Measurements from ENCODE around the gene DDX56.

DDX56 gene

DNA sequence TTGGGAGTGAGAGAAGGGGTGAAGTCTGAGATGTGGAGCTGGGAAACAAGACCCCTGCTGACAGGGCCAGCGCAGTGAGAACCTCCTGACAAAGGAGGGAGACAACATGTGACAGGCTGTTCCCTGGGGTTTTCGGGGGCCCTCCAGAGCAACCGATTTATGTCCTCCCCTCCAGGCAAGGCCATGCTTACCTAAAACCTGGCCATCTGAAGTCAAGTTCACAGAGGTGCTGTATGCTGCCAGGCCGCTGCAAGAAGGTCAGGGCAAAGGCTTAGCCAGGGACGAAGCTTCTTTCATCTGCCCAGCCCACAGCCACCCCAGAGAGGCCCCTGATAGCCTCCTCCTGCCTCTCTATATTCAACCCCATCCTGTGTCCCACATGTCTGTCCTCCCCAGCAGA is 53.1 kb downstream of the DDX56 start:
- TF ChIP-seq ZFP30 (CRISPR knock-in tag; IDR thresholded peaks at IDR 0.05): no peak
- no peak for TF ChIP-seq BACH2 (CRISPR knock-in tag; IDR thresholded peaks at IDR 0.05; ENCODE audit: borderline replicate concordance)
- TF ChIP-seq SNAI2 (CRISPR knock-in tag; IDR thresholded peaks at IDR 0.05): no peak
- TF ChIP-seq PPARA (CRISPR knock-in tag; IDR thresholded peaks at IDR 0.05; ENCODE audit: borderline replicate concordance): no peak
- no peak for TF ChIP-seq ZNF8 (CRISPR knock-in tag; IDR thresholded peaks at IDR 0.05)
- TF ChIP-seq, protein P1, sequence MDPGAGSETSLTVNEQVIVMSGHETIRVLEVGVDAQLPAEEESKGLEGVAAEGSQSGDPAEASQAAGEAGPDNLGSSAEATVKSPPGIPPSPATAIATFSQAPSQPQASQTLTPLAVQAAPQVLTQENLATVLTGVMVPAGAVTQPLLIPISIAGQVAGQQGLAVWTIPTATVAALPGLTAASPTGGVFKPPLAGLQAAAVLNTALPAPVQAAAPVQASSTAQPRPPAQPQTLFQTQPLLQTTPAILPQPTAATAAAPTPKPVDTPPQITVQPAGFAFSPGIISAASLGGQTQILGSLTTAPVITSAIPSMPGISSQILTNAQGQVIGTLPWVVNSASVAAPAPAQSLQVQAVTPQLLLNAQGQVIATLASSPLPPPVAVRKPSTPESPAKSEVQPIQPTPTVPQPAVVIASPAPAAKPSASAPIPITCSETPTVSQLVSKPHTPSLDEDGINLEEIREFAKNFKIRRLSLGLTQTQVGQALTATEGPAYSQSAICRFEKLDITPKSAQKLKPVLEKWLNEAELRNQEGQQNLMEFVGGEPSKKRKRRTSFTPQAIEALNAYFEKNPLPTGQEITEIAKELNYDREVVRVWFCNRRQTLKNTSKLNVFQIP (CRISPR knock-in tag; IDR thresholded peaks at IDR 0.05; ENCODE audit: borderline replicate concordance, low read depth): no peak
- no peak for TF ChIP-seq ARNTL (CRISPR knock-in tag; IDR thresholded peaks at IDR 0.05; ENCODE audit: borderline replicate concordance, low read depth)
- TF ChIP-seq ESRRG (CRISPR knock-in tag; IDR thresholded peaks at IDR 0.05): no peak
- no peak for TF ChIP-seq ZNF70 (CRISPR knock-in tag; IDR thresholded peaks at IDR 0.05)
- no peak for TF ChIP-seq GLIS3 (CRISPR knock-in tag; IDR thresholded peaks at IDR 0.05)
- no peak for TF ChIP-seq ZC3H10 (CRISPR knock-in tag; IDR thresholded peaks at IDR 0.05)
- TF ChIP-seq ZFP3 (CRISPR knock-in tag; IDR thresholded peaks at IDR 0.05): no peak
- TF ChIP-seq, protein P2, sequence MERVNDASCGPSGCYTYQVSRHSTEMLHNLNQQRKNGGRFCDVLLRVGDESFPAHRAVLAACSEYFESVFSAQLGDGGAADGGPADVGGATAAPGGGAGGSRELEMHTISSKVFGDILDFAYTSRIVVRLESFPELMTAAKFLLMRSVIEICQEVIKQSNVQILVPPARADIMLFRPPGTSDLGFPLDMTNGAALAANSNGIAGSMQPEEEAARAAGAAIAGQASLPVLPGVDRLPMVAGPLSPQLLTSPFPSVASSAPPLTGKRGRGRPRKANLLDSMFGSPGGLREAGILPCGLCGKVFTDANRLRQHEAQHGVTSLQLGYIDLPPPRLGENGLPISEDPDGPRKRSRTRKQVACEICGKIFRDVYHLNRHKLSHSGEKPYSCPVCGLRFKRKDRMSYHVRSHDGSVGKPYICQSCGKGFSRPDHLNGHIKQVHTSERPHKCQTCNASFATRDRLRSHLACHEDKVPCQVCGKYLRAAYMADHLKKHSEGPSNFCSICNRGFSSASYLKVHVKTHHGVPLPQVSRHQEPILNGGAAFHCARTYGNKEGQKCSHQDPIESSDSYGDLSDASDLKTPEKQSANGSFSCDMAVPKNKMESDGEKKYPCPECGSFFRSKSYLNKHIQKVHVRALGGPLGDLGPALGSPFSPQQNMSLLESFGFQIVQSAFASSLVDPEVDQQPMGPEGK (CRISPR knock-in tag; IDR thresholded peaks at IDR 0.05; ENCODE audit: borderline replicate concordance): no peak
- TF ChIP-seq TOX (CRISPR knock-in tag; IDR thresholded peaks at IDR 0.05; ENCODE audit: borderline replicate concordance): no peak
- no peak for TF ChIP-seq ISL1 (CRISPR knock-in tag; IDR thresholded peaks at IDR 0.05)
- ATAC-seq: no peak; the same call in 2 of the 3 replicates

DNA sequence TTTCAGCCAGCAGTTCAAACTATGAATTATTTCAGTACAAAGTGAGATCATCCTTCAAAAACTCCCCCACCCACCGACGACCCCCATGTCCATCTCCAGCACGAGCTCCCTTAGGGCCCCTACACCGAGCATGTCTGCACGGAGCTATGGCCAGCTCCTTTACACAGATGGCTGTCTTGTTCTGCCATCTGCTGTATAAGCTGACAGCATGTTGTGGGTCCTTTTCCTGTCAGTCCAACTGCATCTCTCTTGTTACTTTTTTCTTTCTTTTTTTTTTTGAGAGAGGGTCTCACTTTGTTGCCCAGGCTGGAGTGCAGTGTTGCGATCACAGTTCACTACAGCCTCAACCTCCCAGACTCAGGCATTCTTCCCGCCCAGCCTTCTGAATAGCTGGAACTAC is 54.2 kb downstream of the DDX56 start:
- no peak for TF ChIP-seq GLIS3 (CRISPR knock-in tag; IDR thresholded peaks at IDR 0.05)
- TF ChIP-seq, protein P3, sequence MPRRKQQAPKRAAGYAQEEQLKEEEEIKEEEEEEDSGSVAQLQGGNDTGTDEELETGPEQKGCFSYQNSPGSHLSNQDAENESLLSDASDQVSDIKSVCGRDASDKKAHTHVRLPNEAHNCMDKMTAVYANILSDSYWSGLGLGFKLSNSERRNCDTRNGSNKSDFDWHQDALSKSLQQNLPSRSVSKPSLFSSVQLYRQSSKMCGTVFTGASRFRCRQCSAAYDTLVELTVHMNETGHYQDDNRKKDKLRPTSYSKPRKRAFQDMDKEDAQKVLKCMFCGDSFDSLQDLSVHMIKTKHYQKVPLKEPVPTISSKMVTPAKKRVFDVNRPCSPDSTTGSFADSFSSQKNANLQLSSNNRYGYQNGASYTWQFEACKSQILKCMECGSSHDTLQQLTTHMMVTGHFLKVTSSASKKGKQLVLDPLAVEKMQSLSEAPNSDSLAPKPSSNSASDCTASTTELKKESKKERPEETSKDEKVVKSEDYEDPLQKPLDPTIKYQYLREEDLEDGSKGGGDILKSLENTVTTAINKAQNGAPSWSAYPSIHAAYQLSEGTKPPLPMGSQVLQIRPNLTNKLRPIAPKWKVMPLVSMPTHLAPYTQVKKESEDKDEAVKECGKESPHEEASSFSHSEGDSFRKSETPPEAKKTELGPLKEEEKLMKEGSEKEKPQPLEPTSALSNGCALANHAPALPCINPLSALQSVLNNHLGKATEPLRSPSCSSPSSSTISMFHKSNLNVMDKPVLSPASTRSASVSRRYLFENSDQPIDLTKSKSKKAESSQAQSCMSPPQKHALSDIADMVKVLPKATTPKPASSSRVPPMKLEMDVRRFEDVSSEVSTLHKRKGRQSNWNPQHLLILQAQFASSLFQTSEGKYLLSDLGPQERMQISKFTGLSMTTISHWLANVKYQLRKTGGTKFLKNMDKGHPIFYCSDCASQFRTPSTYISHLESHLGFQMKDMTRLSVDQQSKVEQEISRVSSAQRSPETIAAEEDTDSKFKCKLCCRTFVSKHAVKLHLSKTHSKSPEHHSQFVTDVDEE (CRISPR knock-in tag; IDR thresholded peaks at IDR 0.05): no peak
- TF ChIP-seq BACH2 (CRISPR knock-in tag; IDR thresholded peaks at IDR 0.05; ENCODE audit: borderline replicate concordance): no peak
- no peak for TF ChIP-seq CSDC2 (CRISPR knock-in tag; IDR thresholded peaks at IDR 0.05)
- TF ChIP-seq ZFP3 (CRISPR knock-in tag; IDR thresholded peaks at IDR 0.05): no peak
- no peak for TF ChIP-seq ISL1 (CRISPR knock-in tag; IDR thresholded peaks at IDR 0.05)
- no peak for TF ChIP-seq PPARA (CRISPR knock-in tag; IDR thresholded peaks at IDR 0.05; ENCODE audit: borderline replicate concordance)
- TF ChIP-seq ZNF70 (CRISPR knock-in tag; IDR thresholded peaks at IDR 0.05): no peak
- TF ChIP-seq ARNTL (CRISPR knock-in tag; IDR thresholded peaks at IDR 0.05; ENCODE audit: borderline replicate concordance, low read depth): no peak
- TF ChIP-seq ESRRG (CRISPR knock-in tag; IDR thresholded peaks at IDR 0.05): no peak
- no peak for TF ChIP-seq ZNF8 (CRISPR knock-in tag; IDR thresholded peaks at IDR 0.05)
- no peak for TF ChIP-seq OSR1 (CRISPR knock-in tag; IDR thresholded peaks at IDR 0.05)
- no peak for TF ChIP-seq TCF4 (CRISPR knock-in tag; IDR thresholded peaks at IDR 0.05; ENCODE audit: borderline replicate concordance)
- TF ChIP-seq RARB (CRISPR knock-in tag; IDR thresholded peaks at IDR 0.05): no peak
- ATAC-seq: no peak

DNA sequence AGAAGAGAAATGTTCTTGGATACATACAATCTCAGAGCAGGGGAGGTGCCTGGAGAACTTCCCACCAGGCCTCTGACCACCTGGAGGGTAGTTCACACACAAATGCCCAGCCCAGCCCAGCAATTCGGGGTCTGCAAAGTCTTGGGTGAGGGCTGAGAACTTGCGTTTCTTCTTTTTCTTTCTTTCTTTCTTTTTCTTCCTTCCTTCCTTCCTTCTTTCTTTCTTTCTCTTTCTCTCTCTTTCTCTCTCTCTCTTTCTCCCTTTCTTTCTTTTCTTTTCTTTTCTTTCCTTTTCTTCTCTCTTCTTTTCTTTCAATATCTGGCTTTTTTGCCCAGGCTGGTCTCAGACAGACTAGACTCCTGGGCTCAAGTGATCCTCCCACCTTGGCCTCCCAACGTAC is 54.9 kb downstream of the DDX56 start:
- ATAC-seq: no peak
- TF ChIP-seq PPARA (CRISPR knock-in tag; IDR thresholded peaks at IDR 0.05; ENCODE audit: borderline replicate concordance) (no peak), ISL1 (CRISPR knock-in tag; IDR thresholded peaks at IDR 0.05) (no peak), GLIS3 (CRISPR knock-in tag; IDR thresholded peaks at IDR 0.05) (no peak), ESRRG (CRISPR knock-in tag; IDR thresholded peaks at IDR 0.05) (no peak), ZC3H10 (CRISPR knock-in tag; IDR thresholded peaks at IDR 0.05) (no peak), ZNF565 (CRISPR knock-in tag; conservative IDR thresholded peaks at IDR 0.05; ENCODE audit: low read depth) (no peak), TCF4 (CRISPR knock-in tag; IDR thresholded peaks at IDR 0.05; ENCODE audit: borderline replicate concordance) (no peak), ARNTL (CRISPR knock-in tag; IDR thresholded peaks at IDR 0.05; ENCODE audit: borderline replicate concordance, low read depth) (no peak), RARB (CRISPR knock-in tag; IDR thresholded peaks at IDR 0.05) (no peak), CSDC2 (CRISPR knock-in tag; IDR thresholded peaks at IDR 0.05) (no peak)
- TF ChIP-seq, protein P1 (CRISPR knock-in tag; IDR thresholded peaks at IDR 0.05; ENCODE audit: borderline replicate concordance, low read depth): no peak
- TF ChIP-seq, protein P3 (CRISPR knock-in tag; IDR thresholded peaks at IDR 0.05): no peak
- TF ChIP-seq, protein P2 (CRISPR knock-in tag; IDR thresholded peaks at IDR 0.05; ENCODE audit: borderline replicate concordance): no peak
- TF ChIP-seq, protein P4, sequence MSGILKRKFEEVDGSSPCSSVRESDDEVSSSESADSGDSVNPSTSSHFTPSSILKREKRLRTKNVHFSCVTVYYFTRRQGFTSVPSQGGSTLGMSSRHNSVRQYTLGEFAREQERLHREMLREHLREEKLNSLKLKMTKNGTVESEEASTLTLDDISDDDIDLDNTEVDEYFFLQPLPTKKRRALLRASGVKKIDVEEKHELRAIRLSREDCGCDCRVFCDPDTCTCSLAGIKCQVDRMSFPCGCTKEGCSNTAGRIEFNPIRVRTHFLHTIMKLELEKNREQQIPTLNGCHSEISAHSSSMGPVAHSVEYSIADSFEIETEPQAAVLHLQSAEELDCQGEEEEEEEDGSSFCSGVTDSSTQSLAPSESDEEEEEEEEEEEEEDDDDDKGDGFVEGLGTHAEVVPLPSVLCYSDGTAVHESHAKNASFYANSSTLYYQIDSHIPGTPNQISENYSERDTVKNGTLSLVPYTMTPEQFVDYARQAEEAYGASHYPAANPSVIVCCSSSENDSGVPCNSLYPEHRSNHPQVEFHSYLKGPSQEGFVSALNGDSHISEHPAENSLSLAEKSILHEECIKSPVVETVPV (CRISPR knock-in tag; IDR thresholded peaks at IDR 0.05): no peak

Measured in SK-N-SH treated with all-trans-retinoic acid at 6 μM for 48 hours (cell line).